ENCODE measurements around the gene DSCAM.
"Not testable (repeated sequence)": the region's sequence is repeated elsewhere in the genome, so short reads cannot be mapped to it uniquely, and the experiment has no call there.

DSCAM gene

GRCh38 chr21:40291560-40291959 lies 555.4 kb downstream of the DSCAM start:
- H3K9me3 Mint-ChIP-seq: peaks cover 4% of the 10 kb centered on the region
- H3K4me1 Mint-ChIP-seq (ENCODE audit: low read depth): no peaks in the 10 kb centered on the region
- no peak overlapping the region for H3K27ac Mint-ChIP-seq

GRCh38 chr21:40284409-40284808 lies 562.5 kb downstream of the DSCAM start:
- H3K9me3 Mint-ChIP-seq: peaks cover 7% of the 10 kb centered on the region
- no peaks in the 10 kb centered on the region for H3K36me3 Mint-ChIP-seq (ENCODE audit: low read depth)
- no peak overlapping the region for H3K4me3 Mint-ChIP-seq
- no peaks in the 10 kb centered on the region for H3K4me1 Mint-ChIP-seq (ENCODE audit: low read depth)
- H3K27me3 Mint-ChIP-seq (ENCODE audit: low read depth): no peaks in the 10 kb centered on the region
- H3K27ac Mint-ChIP-seq: no peak overlapping the region

More at GRCh38 chr21:40291560-40291959, 555.4 kb downstream of the DSCAM start:
- Mint-ChIP-seq H3K36me3 (ENCODE audit: low read depth) (no peaks in the 10 kb centered on the region), H3K4me3 (no peak overlapping the region), H3K27me3 (ENCODE audit: low read depth) (no peaks in the 10 kb centered on the region)

- no peaks in the 10 kb centered on the region for H3K36me3 Mint-ChIP-seq (ENCODE audit: low read depth)
- H3K9me3 Mint-ChIP-seq: peaks cover 7% of the 10 kb centered on the region
- no peak overlapping the region for H3K27ac Mint-ChIP-seq
- H3K27me3 Mint-ChIP-seq (ENCODE audit: low read depth): no peaks in the 10 kb centered on the region
- H3K4me3 Mint-ChIP-seq: no peak overlapping the region
- H3K4me1 Mint-ChIP-seq (ENCODE audit: low read depth): no peaks in the 10 kb centered on the region
Measured at GRCh38 chr21:40282912-40283886, 563.8 kb downstream of the DSCAM start.

- H3K4me1 Mint-ChIP-seq (ENCODE audit: low read depth): no peaks in the 10 kb centered on the region
- no peak overlapping the region for H3K4me3 Mint-ChIP-seq
- H3K9me3 Mint-ChIP-seq: peaks cover 16% of the 10 kb centered on the region
- no peak overlapping the region for H3K27ac Mint-ChIP-seq
- no peaks in the 10 kb centered on the region for H3K36me3 Mint-ChIP-seq (ENCODE audit: low read depth)
- no peaks in the 10 kb centered on the region for H3K27me3 Mint-ChIP-seq (ENCODE audit: low read depth)
Measured at GRCh38 chr21:40278345-40278744, 568.6 kb downstream of the DSCAM start.

GRCh38 chr21:40276001-40276400 lies 571.0 kb downstream of the DSCAM start:
- Mint-ChIP-seq H3K4me1 (ENCODE audit: low read depth) (no peaks in the 10 kb centered on the region), H3K27me3 (ENCODE audit: low read depth) (no peaks in the 10 kb centered on the region), H3K36me3 (ENCODE audit: low read depth) (no peaks in the 10 kb centered on the region), H3K9me3 (peaks cover 18% of the 10 kb centered on the region), H3K4me3 (no peak overlapping the region), H3K27ac (no peak overlapping the region)

GRCh38 chr21:40272037-40272436 lies 574.9 kb downstream of the DSCAM start:
- no peak overlapping the region for H3K4me3 Mint-ChIP-seq
- peaks cover 23% of the 10 kb centered on the region for H3K9me3 Mint-ChIP-seq
- H3K27me3 Mint-ChIP-seq (ENCODE audit: low read depth): no peaks in the 10 kb centered on the region
- no peak overlapping the region for H3K27ac Mint-ChIP-seq
- H3K36me3 Mint-ChIP-seq (ENCODE audit: low read depth): no peaks in the 10 kb centered on the region
- no peaks in the 10 kb centered on the region for H3K4me1 Mint-ChIP-seq (ENCODE audit: low read depth)

- H3K4me1 Mint-ChIP-seq (ENCODE audit: low read depth): no peaks in the 10 kb centered on the region
- no peak overlapping the region for H3K27ac Mint-ChIP-seq
- no peak overlapping the region for H3K4me3 Mint-ChIP-seq
- H3K27me3 Mint-ChIP-seq (ENCODE audit: low read depth): no peaks in the 10 kb centered on the region
- H3K36me3 Mint-ChIP-seq (ENCODE audit: low read depth): no peaks in the 10 kb centered on the region
- H3K9me3 Mint-ChIP-seq: peaks cover 22% of the 10 kb centered on the region
Measured at GRCh38 chr21:40271164-40271563, 575.8 kb downstream of the DSCAM start.

- Mint-ChIP-seq H3K4me3 (no peak overlapping the region), H3K27me3 (ENCODE audit: low read depth) (no peaks in the 10 kb centered on the region), H3K4me1 (ENCODE audit: low read depth) (no peaks in the 10 kb centered on the region), H3K9me3 (peaks cover 16% of the 10 kb centered on the region), H3K36me3 (ENCODE audit: low read depth) (no peaks in the 10 kb centered on the region), H3K27ac (no peak overlapping the region)
Measured at GRCh38 chr21:40270047-40270446, 576.9 kb downstream of the DSCAM start.

GRCh38 chr21:40269239-40269638 lies 577.7 kb downstream of the DSCAM start:
- no peaks in the 10 kb centered on the region for H3K4me1 Mint-ChIP-seq (ENCODE audit: low read depth)
- H3K36me3 Mint-ChIP-seq (ENCODE audit: low read depth): no peaks in the 10 kb centered on the region
- no peak overlapping the region for H3K4me3 Mint-ChIP-seq
- H3K9me3 Mint-ChIP-seq: peaks cover 14% of the 10 kb centered on the region
- H3K27me3 Mint-ChIP-seq (ENCODE audit: low read depth): no peaks in the 10 kb centered on the region
- no peak overlapping the region for H3K27ac Mint-ChIP-seq

- not testable (repeated sequence) for H3K27ac Mint-ChIP-seq; H3K36me3 Mint-ChIP-seq (ENCODE audit: low read depth); H3K4me1 Mint-ChIP-seq (ENCODE audit: low read depth); H3K27me3 Mint-ChIP-seq (ENCODE audit: low read depth); H3K4me3 Mint-ChIP-seq
- peaks cover 22% of the 10 kb centered on the region for H3K9me3 Mint-ChIP-seq
Measured at GRCh38 chr21:40258456-40258855, 588.5 kb downstream of the DSCAM start.

GRCh38 chr21:40257342-40257741 lies 589.6 kb downstream of the DSCAM start:
- Mint-ChIP-seq H3K4me1 (ENCODE audit: low read depth) (no peaks in the 10 kb centered on the region), H3K27ac (no peak overlapping the region), H3K4me3 (no peak overlapping the region), H3K27me3 (ENCODE audit: low read depth) (no peaks in the 10 kb centered on the region), H3K36me3 (ENCODE audit: low read depth) (no peaks in the 10 kb centered on the region), H3K9me3 (peaks cover 24% of the 10 kb centered on the region)

GRCh38 chr21:40255518-40256444 lies 591.2 kb downstream of the DSCAM start:
- Mint-ChIP-seq H3K36me3 (ENCODE audit: low read depth) (no peaks in the 10 kb centered on the region), H3K4me1 (ENCODE audit: low read depth) (no peaks in the 10 kb centered on the region), H3K27me3 (ENCODE audit: low read depth) (no peaks in the 10 kb centered on the region), H3K4me3 (no peak overlapping the region), H3K9me3 (peaks cover 37% of the 10 kb centered on the region), H3K27ac (no peak overlapping the region)

GRCh38 chr21:40254540-40255465 lies 592.2 kb downstream of the DSCAM start:
- no peak overlapping the region for H3K4me3 Mint-ChIP-seq
- no peaks in the 10 kb centered on the region for H3K4me1 Mint-ChIP-seq (ENCODE audit: low read depth)
- H3K36me3 Mint-ChIP-seq (ENCODE audit: low read depth): peaks cover 2% of the 10 kb centered on the region
- no peaks in the 10 kb centered on the region for H3K27me3 Mint-ChIP-seq (ENCODE audit: low read depth)
- H3K9me3 Mint-ChIP-seq: peaks cover 40% of the 10 kb centered on the region
- H3K27ac Mint-ChIP-seq: no peak overlapping the region

- peaks cover 50% of the 10 kb centered on the region for H3K9me3 Mint-ChIP-seq
- no peak overlapping the region for H3K27ac Mint-ChIP-seq
- no peaks in the 10 kb centered on the region for H3K27me3 Mint-ChIP-seq (ENCODE audit: low read depth)
- no peak overlapping the region for H3K4me3 Mint-ChIP-seq
- peaks cover 2% of the 10 kb centered on the region for H3K36me3 Mint-ChIP-seq (ENCODE audit: low read depth)
- H3K4me1 Mint-ChIP-seq (ENCODE audit: low read depth): no peaks in the 10 kb centered on the region
Measured at GRCh38 chr21:40253112-40253511, 593.8 kb downstream of the DSCAM start.
